HFFc6 (cell line): ENCODE results near the gene CST9L. TPM values are rescaled to one million over a fixed set of nuclear protein-coding genes. Genes with fewer than 3 reads are reported as not detected.
"Not testable (repeated sequence)": the region's sequence is repeated elsewhere in the genome, so short reads cannot be mapped to it uniquely, and the experiment has no call there.

Source experiments
- DNase-seq: peaks from one replicate; pipeline ENCODE4 v3.0.0-alpha.2; 2018
- H3K27ac Mint-ChIP-seq: 2 replicates; pipeline ENCODE4 v1.8.0; 2020; ENCODE audit warnings: mild to moderate bottlenecking, mixed read lengths
- H3K27me3 Mint-ChIP-seq: 2 replicates; pipeline ENCODE4 v1.8.0; 2021; ENCODE audit warnings: mild to moderate bottlenecking, moderate library complexity, mixed read lengths; ENCODE audit not compliant: insufficient read depth
- H3K36me3 Mint-ChIP-seq: 2 replicates; pipeline ENCODE4 v1.8.0; 2021; ENCODE audit warnings: low read depth, mixed read lengths
- H3K4me1 Mint-ChIP-seq: 2 replicates; pipeline ENCODE4 v1.8.0; 2020; ENCODE audit warnings: low read depth, mixed read lengths
- H3K4me3 Mint-ChIP-seq: 2 replicates; pipeline ENCODE4 v1.8.0; 2020; ENCODE audit warnings: mild to moderate bottlenecking, moderate library complexity, mixed read lengths
- H3K9me3 Mint-ChIP-seq: 2 replicates; pipeline ENCODE4 v1.8.0; 2020; ENCODE audit warnings: mild to moderate bottlenecking, mixed read lengths
- CTCF ChIP-seq: fragments of 200-600 bp; sonication (generic); IDR thresholded peaks from 2 replicates; pipeline ENCODE4 v1.5.0; 2021; ENCODE audit warnings: antibody characterized with exemption, mild to moderate bottlenecking
- total RNA-seq, 6 experiments: library from RNA; stranded (reverse); fragmentation: NEBNext Ultra II Directional; extraction: Animal tissue kit (Norgen Biotek cat#: 25700); gene quantifications; 2 replicates in 1 of 6; 3 replicates in 5 of 6; pipeline ENCODE4 v1.2.3, GENCODE V29; 2021

CST9L gene
- total RNA-seq, 6 experiments from 2014 or later: not detected

- Mint-ChIP-seq H3K27ac (no peak overlapping the region), H3K27me3 (peaks cover 11% of the 10 kb centered on the region), H3K9me3 (no peaks in the 10 kb centered on the region), H3K4me3 (no peak overlapping the region), H3K36me3 (no peaks in the 10 kb centered on the region), H3K4me1 (no peaks in the 10 kb centered on the region)
- DNase-seq: no peak
- no peak for TF ChIP-seq CTCF
Measured at GRCh38 chr20:23585808-23586734, 17.8 kb upstream of the CST9L start.

GRCh38 chr20:23585449-23585807 is 17.1 kb upstream of the CST9L start:
- Mint-ChIP-seq H3K36me3 (no peaks in the 10 kb centered on the region), H3K4me1 (no peaks in the 10 kb centered on the region), H3K27me3 (peaks cover 11% of the 10 kb centered on the region), H3K4me3 (no peak overlapping the region), H3K9me3 (no peaks in the 10 kb centered on the region), H3K27ac (no peak overlapping the region)
- no peak for TF ChIP-seq CTCF
- DNase-seq: no peak

- Mint-ChIP-seq H3K27me3 (peaks cover 11% of the 10 kb centered on the region), H3K36me3 (no peaks in the 10 kb centered on the region), H3K27ac (no peak overlapping the region), H3K4me1 (no peaks in the 10 kb centered on the region), H3K4me3 (no peak overlapping the region), H3K9me3 (no peaks in the 10 kb centered on the region)
- no peak for TF ChIP-seq CTCF
- no peak for DNase-seq
Measured at GRCh38 chr20:23584434-23585199, 16.3 kb upstream of the CST9L start.

- no peaks in the 10 kb centered on the region for H3K9me3 Mint-ChIP-seq
- no peak overlapping the region for H3K27ac Mint-ChIP-seq
- H3K4me1 Mint-ChIP-seq: no peaks in the 10 kb centered on the region
- H3K27me3 Mint-ChIP-seq: peaks cover 11% of the 10 kb centered on the region
- no peak overlapping the region for H3K4me3 Mint-ChIP-seq
- TF ChIP-seq CTCF: no peak
- no peaks in the 10 kb centered on the region for H3K36me3 Mint-ChIP-seq
- DNase-seq: no peak
Measured at GRCh38 chr20:23583526-23583925, 15.2 kb upstream of the CST9L start.

GRCh38 chr20:23582293-23582692 is 14.0 kb upstream of the CST9L start:
- Mint-ChIP-seq H3K4me1 (no peaks in the 10 kb centered on the region), H3K27me3 (peaks cover 6% of the 10 kb centered on the region), H3K27ac (no peak overlapping the region)

GRCh38 chr20:23581833-23582232 is 13.5 kb upstream of the CST9L start:
- not testable (repeated sequence) for H3K4me1 Mint-ChIP-seq, H3K27me3 Mint-ChIP-seq, H3K4me3 Mint-ChIP-seq, H3K36me3 Mint-ChIP-seq, H3K9me3 Mint-ChIP-seq, H3K27ac Mint-ChIP-seq, DNase-seq

More at GRCh38 chr20:23582293-23582692, 14.0 kb upstream of the CST9L start:
- no peak overlapping the region for H3K4me3 Mint-ChIP-seq
- no peaks in the 10 kb centered on the region for H3K36me3 Mint-ChIP-seq
- no peak for DNase-seq
- no peak for TF ChIP-seq CTCF
- no peaks in the 10 kb centered on the region for H3K9me3 Mint-ChIP-seq
